NCI-H748 (cell line): ENCODE data around the gene SAA1.
"Not testable (repeated sequence)": the region's sequence is repeated elsewhere in the genome, so short reads cannot be mapped to it uniquely, and the experiment has no call there.

Experiments used
- DNase-seq: peaks from one replicate; lab custom pipeline; 2025; ENCODE audit not compliant: unreplicated experiment; lab: John Stamatoyannopoulos, UW

Gene SAA1

GRCh38 chr11:18254781-18255361, 11.2 kb upstream of the SAA1 start:
- DNase-seq: no peak

GRCh38 chr11:18259259-18259658, 6.8 kb upstream of the SAA1 start:
- no peak for DNase-seq

- DNase-seq: no peak
Observed at GRCh38 chr11:18261721-18262120, 4.3 kb upstream of the SAA1 start.

- DNase-seq: not testable (repeated sequence)
Observed at GRCh38 chr11:18262681-18263350, 3.2 kb upstream of the SAA1 start.

GRCh38 chr11:18264035-18264434, 2.0 kb upstream of the SAA1 start:
- no peak for DNase-seq

GRCh38 chr11:18264677-18265555, 1.1 kb upstream of the SAA1 start:
- DNase-seq: no peak

- DNase-seq: not testable (repeated sequence)
Observed at GRCh38 chr11:18267335-18268133, 1.5 kb downstream of the SAA1 start.

GRCh38 chr11:18269252-18269651, 3.2 kb downstream of the SAA1 start:
- not testable (repeated sequence) for DNase-seq

- DNase-seq: no peak
Observed at GRCh38 chr11:18270102-18270501, 4.0 kb downstream of the SAA1 start.

GRCh38 chr11:18271206-18271605, 5.1 kb downstream of the SAA1 start:
- DNase-seq: no peak

GRCh38 chr11:18277565-18278271, 11.7 kb downstream of the SAA1 start:
- no peak for DNase-seq

GRCh38 chr11:18280438-18281045, 14.5 kb downstream of the SAA1 start:
- no peak for DNase-seq

- no peak for DNase-seq
Observed at GRCh38 chr11:18282626-18283025, 16.6 kb downstream of the SAA1 start.

- DNase-seq: no peak
Observed at GRCh38 chr11:18285841-18286240, 19.8 kb downstream of the SAA1 start.

GRCh38 chr11:18288911-18289310, 22.8 kb downstream of the SAA1 start:
- DNase-seq: no peak

GRCh38 chr11:18294862-18295261, 28.8 kb downstream of the SAA1 start:
- DNase-seq: no peak

- no peak for DNase-seq
Observed at GRCh38 chr11:18295316-18295715, 29.3 kb downstream of the SAA1 start.

- DNase-seq: no peak
Observed at GRCh38 chr11:18299721-18300120, 33.7 kb downstream of the SAA1 start.

GRCh38 chr11:18304745-18305144, 38.7 kb downstream of the SAA1 start:
- DNase-seq: no peak

GRCh38 chr11:18307461-18308139, 41.5 kb downstream of the SAA1 start:
- no peak for DNase-seq
